Ectodermal cell (in vitro differentiated cells): ENCODE measurements around the gene TPTE2. TPM values are rescaled to one million over a fixed set of nuclear protein-coding genes. Genes with fewer than 3 reads are reported as not detected.
"Not testable (repeated sequence)": the region's sequence is repeated elsewhere in the genome, so short reads cannot be mapped to it uniquely, and the experiment has no call there.

Experiments used
- H3K27ac ChIP-seq: 2 replicates; pipeline ENCODE4 v1.7.0; 2013; ENCODE audit warnings: mild to moderate bottlenecking, low read depth, low read length; ENCODE audit not compliant: insufficient read depth, poor library complexity, severe bottlenecking
- H3K27me3 ChIP-seq: 2 replicates; pipeline ENCODE4 v1.7.0; 2013; ENCODE audit warnings: mild to moderate bottlenecking, low read length; ENCODE audit not compliant: insufficient read depth, control insufficient read depth, poor library complexity, severe bottlenecking
- H3K36me3 ChIP-seq: one replicate; pipeline ENCODE4 v1.7.0; 2013; ENCODE audit warnings: low read length; ENCODE audit not compliant: control insufficient read depth, insufficient read depth
- H3K4me1 ChIP-seq: one replicate; pipeline ENCODE4 v1.7.0; 2013; ENCODE audit warnings: low read length; ENCODE audit not compliant: control insufficient read depth, insufficient read depth
- H3K4me3 ChIP-seq: 2 replicates; pipeline ENCODE4 v1.7.0; 2013; ENCODE audit warnings: low read depth, low read length, control low read depth; ENCODE audit not compliant: insufficient read depth
- H3K9me3 ChIP-seq: 2 replicates; pipeline ENCODE4 v1.7.0; 2013; ENCODE audit warnings: mild to moderate bottlenecking, low read length, moderate library complexity; ENCODE audit not compliant: control insufficient read depth
- WGBS, 2 experiments: methylation state at CpG; one replicate each; pipeline ENCODE4 v1.1.7; 2013; ENCODE audit warnings: missing lambda C conversion rate in 2 of 2; 5-methylcytosine and 5-hydroxymethylcytosine counted together
- polyA plus RNA-seq, 4 experiments: library from polyadenylated mRNA; stranded (reverse); fragments of 50-300 nt; gene quantifications; one replicate each; pipeline ENCODE4 v1.2.3, GENCODE V29; 2013

TPTE2 gene
- not detected for polyA plus RNA-seq (2013, experiment 1 of 4)
- not detected for polyA plus RNA-seq (2013, experiment 2 of 4)
- polyA plus RNA-seq (2013, experiment 3 of 4): 0.21 TPM
- polyA plus RNA-seq (2013, experiment 4 of 4): not detected

GRCh38 chr13:19561127-19561582 lies at the start of gene TPTE2:
TSS of gene TPTE2 (minus strand) at chr13:19561532. CDS start at chr13:19503234, 58,298 bp downstream.
- 87 to 90% methylated on average over 32 of the region's 32 CpGs for WGBS, 2 experiments
- not testable (repeated sequence) for H3K27me3 ChIP-seq, H3K36me3 ChIP-seq, H3K4me1 ChIP-seq, H3K9me3 ChIP-seq, H3K4me3 ChIP-seq, H3K27ac ChIP-seq

GRCh38 chr13:19607523-19608078 lies 46.3 kb upstream of the TPTE2 start:
- Histone ChIP-seq H3K9me3 (peaks cover 5% of the 10 kb centered on the region), H3K27ac (no peak overlapping the region), H3K4me3 (no peak overlapping the region), H3K27me3 (peaks cover 11% of the 10 kb centered on the region), H3K36me3 (no peaks in the 10 kb centered on the region), H3K4me1 (no peaks in the 10 kb centered on the region)
- 91 to 93% methylated on average over 9 of the region's 10 CpGs for WGBS, 2 experiments

- H3K9me3 ChIP-seq: peaks cover 5% of the 10 kb centered on the region
- no peaks in the 10 kb centered on the region for H3K4me1 ChIP-seq
- peaks cover 20% of the 10 kb centered on the region for H3K27me3 ChIP-seq
- WGBS, 2 experiments: 75 to 79% methylated on average over 2 of the region's 2 CpGs
- H3K4me3 ChIP-seq: no peak overlapping the region
- H3K27ac ChIP-seq: no peak overlapping the region
- no peaks in the 10 kb centered on the region for H3K36me3 ChIP-seq
Measured at GRCh38 chr13:19606737-19607136, 45.4 kb upstream of the TPTE2 start.

GRCh38 chr13:19606152-19606551 lies 44.8 kb upstream of the TPTE2 start:
- Histone ChIP-seq H3K4me1 (no peaks in the 10 kb centered on the region), H3K4me3 (no peak overlapping the region), H3K27ac (no peak overlapping the region), H3K36me3 (no peaks in the 10 kb centered on the region), H3K9me3 (peaks cover 5% of the 10 kb centered on the region), H3K27me3 (peaks cover 26% of the 10 kb centered on the region)

GRCh38 chr13:19605161-19605955 lies 44.0 kb upstream of the TPTE2 start:
- no peaks in the 10 kb centered on the region for H3K36me3 ChIP-seq
- no peaks in the 10 kb centered on the region for H3K4me1 ChIP-seq
- no peak overlapping the region for H3K4me3 ChIP-seq
- no peak overlapping the region for H3K27ac ChIP-seq
- H3K27me3 ChIP-seq: peaks cover 26% of the 10 kb centered on the region
- peaks cover 5% of the 10 kb centered on the region for H3K9me3 ChIP-seq
- 78 to 81% methylated on average over 7 of the region's 7 CpGs for WGBS, 2 experiments

- peaks cover 5% of the 10 kb centered on the region for H3K9me3 ChIP-seq
- 64 to 68% methylated on average over 6 of the region's 6 CpGs for WGBS, 2 experiments
- no peaks in the 10 kb centered on the region for H3K4me1 ChIP-seq
- H3K4me3 ChIP-seq: no peak overlapping the region
- H3K27ac ChIP-seq: no peak overlapping the region
- H3K36me3 ChIP-seq: no peaks in the 10 kb centered on the region
- H3K27me3 ChIP-seq: peaks cover 26% of the 10 kb centered on the region
Measured at GRCh38 chr13:19604306-19604705, 43.0 kb upstream of the TPTE2 start.

- WGBS, 2 experiments: 15 to 18% methylated on average over 108 of the region's 108 CpGs
- no peaks in the 10 kb centered on the region for H3K4me1 ChIP-seq
Measured at GRCh38 chr13:19601749-19602725, 40.7 kb upstream of the TPTE2 start.

GRCh38 chr13:19597523-19597922 lies 36.2 kb upstream of the TPTE2 start:
- H3K9me3 ChIP-seq: peaks cover 4% of the 10 kb centered on the region
- H3K4me1 ChIP-seq: no peaks in the 10 kb centered on the region
- H3K27ac ChIP-seq: no peak overlapping the region
- H3K27me3 ChIP-seq: peaks cover 14% of the 10 kb centered on the region
- H3K4me3 ChIP-seq: no peak overlapping the region
- H3K36me3 ChIP-seq: no peaks in the 10 kb centered on the region
- 78 to 83% methylated on average over 5 of the region's 5 CpGs for WGBS, 2 experiments

More at GRCh38 chr13:19601749-19602725, 40.7 kb upstream of the TPTE2 start:
- H3K4me3 ChIP-seq: peak overlapping the region; percentile 33
- no peak overlapping the region for H3K27ac ChIP-seq
- H3K27me3 ChIP-seq: peaks cover 26% of the 10 kb centered on the region
- H3K36me3 ChIP-seq: no peaks in the 10 kb centered on the region
- H3K9me3 ChIP-seq: peaks cover 2% of the 10 kb centered on the region

- Histone ChIP-seq H3K9me3 (peaks cover 4% of the 10 kb centered on the region), H3K27me3 (peaks cover 9% of the 10 kb centered on the region), H3K4me3 (no peak overlapping the region), H3K36me3 (no peaks in the 10 kb centered on the region), H3K4me1 (no peaks in the 10 kb centered on the region), H3K27ac (no peak overlapping the region)
- 77 to 85% methylated on average over 6 of the region's 6 CpGs for WGBS, 2 experiments
Measured at GRCh38 chr13:19596960-19597361, 35.6 kb upstream of the TPTE2 start.
